A673 (cell line): ENCODE measurements around the gene PREX1. TPM values are rescaled to one million over a fixed set of nuclear protein-coding genes. Genes with fewer than 3 reads are reported as not detected.
A peak's percentile ranks its signal among the peaks of the same experiment; 100 is the strongest.

Experiments
- BruUV-seq: library from RNA; stranded (reverse); fragments of 400-500 nt; replicated peaks from 2 replicates; lab custom pipeline; 2021; lab: Mats Ljungman, UMichigan
- CTCF ChIA-PET: fragments of 300-600 bp; sonication (Branson Sonifier 250); formaldehyde crosslinking; loops from one replicate; lab custom pipeline; 2022; ENCODE audit warnings: antibody characterized with exemption; lab: Charles Lee
- POLR2A ChIA-PET: fragments of 300-600 bp; sonication (Branson Sonifier 250); formaldehyde crosslinking; loops from one replicate; lab custom pipeline; 2022; ENCODE audit warnings: antibody characterized with exemption; ENCODE audit not compliant: low non-redundant PET; lab: Charles Lee
- DNase-seq: peaks from one replicate; pipeline ENCODE4 v3.0.0-alpha.2; 2015; ENCODE audit warnings: low spot score
- H3K27ac ChIP-seq: fragments of 200-600 bp; sonication (generic); 2 replicates; pipeline ENCODE4 v1.5.1; 2016; ENCODE audit warnings: mixed run types, low read depth, mild to moderate bottlenecking, mixed read lengths, antibody characterized with exemption, low read length; ENCODE audit not compliant: poor library complexity, severe bottlenecking
- H3K27me3 ChIP-seq: fragments of 200-600 bp; sonication (generic); replicated peaks from 2 replicates; pipeline ENCODE4 v1.6.1; 2017; ENCODE audit warnings: mixed run types, low read depth, mild to moderate bottlenecking, mixed read lengths, antibody characterized with exemption, low read length; ENCODE audit not compliant: insufficient read depth, poor library complexity
- H3K36me3 ChIP-seq: fragments of 200-600 bp; sonication (generic); 2 replicates; pipeline ENCODE4 v1.6.1; 2016; ENCODE audit warnings: mixed run types, mild to moderate bottlenecking, mixed read lengths, antibody characterized with exemption, low read length; ENCODE audit not compliant: insufficient read depth, poor library complexity, severe bottlenecking
- H3K4me1 ChIP-seq: fragments of 200-600 bp; sonication (generic); 2 replicates; pipeline ENCODE4 v1.6.1; 2017; ENCODE audit warnings: mixed run types, mild to moderate bottlenecking, mixed read lengths, antibody characterized with exemption, low read length; ENCODE audit not compliant: insufficient read depth, poor library complexity, severe bottlenecking
- H3K4me3 ChIP-seq: fragments of 200-600 bp; sonication (generic); 2 replicates; pipeline ENCODE4 v1.5.1; 2016; ENCODE audit warnings: low read depth, mixed run types, mild to moderate bottlenecking, mixed read lengths, low read length; ENCODE audit not compliant: poor library complexity, severe bottlenecking
- H3K9me3 ChIP-seq: fragments of 200-600 bp; sonication (generic); 2 replicates; pipeline ENCODE4 v1.6.1; 2016; ENCODE audit warnings: mixed run types, low read depth, mild to moderate bottlenecking, mixed read lengths, antibody characterized with exemption, low read length; ENCODE audit not compliant: poor library complexity, severe bottlenecking
- CTCF ChIP-seq: fragments of 300-800, 200-600 bp; sonication (generic); conservative IDR thresholded peaks from 2 replicates; pipeline ENCODE4 v1.5.1; 2017; ENCODE audit warnings: low read depth, mild to moderate bottlenecking, antibody characterized with exemption, low read length, moderate library complexity, mixed read lengths
- EZH2 ChIP-seq: fragments of 200-600 bp; sonication (generic); IDR thresholded peaks from 2 replicates; pipeline ENCODE4 v1.6.1; 2017; ENCODE audit warnings: borderline replicate concordance, low read depth, mild to moderate bottlenecking, mixed read lengths, antibody characterized with exemption, low read length; ENCODE audit not compliant: poor library complexity, severe bottlenecking
- intact Hi-C: fragments of 100-400 bp; cut with micrococcal nuclease; formaldehyde crosslinking; loops from one replicate; pipeline ENCODE4 v1.10.0; 2022; ENCODE audit not compliant: unreplicated experiment
- total RNA-seq: library from RNA; stranded (reverse); gene quantifications from 2 replicates; pipeline ENCODE4 v1.2.3, GENCODE V29; 2021

Gene PREX1
- total RNA-seq, 1 experiment from 2014 or later, result 145 TPM

GRCh38 chr20:48785256-48785655, 42.5 kb downstream of the PREX1 start:
- no peak overlapping the region for H3K27ac ChIP-seq
- POLR2A ChIA-PET, result no interaction called here
- CTCF ChIA-PET, result no interaction called here
- BruUV-seq, result no TSS peak
- no peak for DNase-seq
- no peak overlapping the region for H3K4me3 ChIP-seq
- no peaks in the 10 kb centered on the region for H3K27me3 ChIP-seq
- H3K4me1 ChIP-seq, result peaks cover 66% of the 10 kb centered on the region
- peaks cover 3% of the 10 kb centered on the region for H3K36me3 ChIP-seq
- no peaks in the 10 kb centered on the region for H3K9me3 ChIP-seq
- TF ChIP-seq CTCF, result no peak
- intact Hi-C loops, result no loop called here

- no peak for TF ChIP-seq CTCF
- no peak for TF ChIP-seq EZH2
- intact Hi-C loops, result no loop called here
- H3K4me1 ChIP-seq, result peaks cover 61% of the 10 kb centered on the region
- H3K36me3 ChIP-seq, result peaks cover 8% of the 10 kb centered on the region
- no TSS peak for BruUV-seq
- no peaks in the 10 kb centered on the region for H3K9me3 ChIP-seq
- H3K27me3 ChIP-seq, result no peaks in the 10 kb centered on the region
- CTCF ChIA-PET, result no interaction called here
- no peak for DNase-seq
- H3K4me3 ChIP-seq, result no peak overlapping the region
- peak overlapping the region; percentile 41 for H3K27ac ChIP-seq
- POLR2A ChIA-PET, result no interaction called here
Observed at GRCh38 chr20:48784273-48784641, 43.5 kb downstream of the PREX1 start.

GRCh38 chr20:48783533-48784272, 44.1 kb downstream of the PREX1 start:
- intact Hi-C loops, result no loop called here
- POLR2A ChIA-PET, result no interaction called here
- CTCF ChIA-PET, result no interaction called here
- no peaks in the 10 kb centered on the region for H3K9me3 ChIP-seq
- H3K4me1 ChIP-seq, result peaks cover 56% of the 10 kb centered on the region
- no peaks in the 10 kb centered on the region for H3K27me3 ChIP-seq
- peak; percentile 33 for DNase-seq
- TF ChIP-seq EZH2, result no peak
- no peak for TF ChIP-seq CTCF
- peaks cover 9% of the 10 kb centered on the region for H3K36me3 ChIP-seq
- H3K27ac ChIP-seq, result no peak overlapping the region
- BruUV-seq, result no TSS peak
- no peak overlapping the region for H3K4me3 ChIP-seq
